Parathyroid adenoma (tissue), 2 donors: ENCODE results near the gene CDKL5.

Source experiments
- H2AFZ ChIP-seq: fragments of 300-600 bp; sonication (generic); one replicate; pipeline ENCODE4 v1.7.0; 2017; ENCODE audit warnings: antibody characterized with exemption, mild to moderate bottlenecking
- H3K27ac ChIP-seq: fragments of 300-600 bp; sonication (generic); one replicate; pipeline ENCODE4 v1.7.0; 2017
- H3K27me3 ChIP-seq: fragments of 300-600 bp; sonication (generic); one replicate; pipeline ENCODE4 v1.7.0; 2017; ENCODE audit warnings: low read length; ENCODE audit not compliant: control insufficient read depth, insufficient read depth
- H3K36me3 ChIP-seq: fragments of 300-600 bp; sonication (generic); one replicate; pipeline ENCODE4 v1.7.0; 2017; ENCODE audit warnings: low read length; ENCODE audit not compliant: control insufficient read depth, insufficient read depth
- H3K4me1 ChIP-seq: fragments of 300-600 bp; sonication (generic); one replicate; pipeline ENCODE4 v1.7.0; 2017; ENCODE audit warnings: control low read depth
- H3K4me2 ChIP-seq: fragments of 300-600 bp; sonication (generic); one replicate; pipeline ENCODE4 v1.7.0; 2017; ENCODE audit warnings: low read length
- H3K4me3 ChIP-seq: fragments of 300-600 bp; sonication (generic); one replicate; pipeline ENCODE4 v1.7.0; 2017; ENCODE audit warnings: low read depth, low read length
- H3K79me2 ChIP-seq: fragments of 300-600 bp; sonication (generic); one replicate; pipeline ENCODE4 v1.7.0; 2017; ENCODE audit warnings: control low read depth
- H3K9ac ChIP-seq: fragments of 300-600 bp; sonication (generic); one replicate; pipeline ENCODE4 v1.7.0; 2017; ENCODE audit warnings: mild to moderate bottlenecking
- H3K9me3 ChIP-seq: fragments of 300-600 bp; sonication (generic); one replicate; pipeline ENCODE4 v1.7.0; 2017; ENCODE audit warnings: low read length; ENCODE audit not compliant: control insufficient read depth
- TF ChIP-seq, protein P1 (sequence below): fragments of 300-600 bp; sonication (generic); IDR thresholded peaks from one replicate; pipeline ENCODE4 v1.7.0; 2017; ENCODE audit warnings: antibody characterized with exemption, mild to moderate bottlenecking
- donor health status: primary hyperparathyroidism.

The CDKL5 gene

DNA sequence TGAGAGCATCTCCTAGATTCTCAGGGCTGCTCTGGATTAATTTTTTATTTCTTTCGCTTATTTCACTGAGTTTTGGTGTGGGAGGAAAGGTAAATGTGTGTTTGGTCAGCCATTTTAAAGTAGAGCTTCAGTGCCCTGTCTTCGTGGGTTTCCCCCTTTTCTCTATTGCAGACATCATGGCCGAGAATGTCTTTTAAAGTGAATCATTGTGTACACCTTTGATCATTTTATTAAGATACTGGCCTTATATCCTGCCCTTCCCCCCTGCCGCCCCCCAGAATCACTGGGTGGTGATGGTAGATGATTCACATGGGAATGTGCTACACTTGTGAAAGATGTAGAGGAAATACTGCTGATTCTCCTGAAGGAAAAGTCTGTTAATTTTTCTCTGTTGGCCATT lies 23.8 kb downstream of the CDKL5 start:
- Histone ChIP-seq H3K4me1 (no peaks in the 10 kb centered on the region), H3K4me3 (no peak overlapping the region), H3K27ac (no peak overlapping the region), H3K9me3 (no peaks in the 10 kb centered on the region), H3K36me3 (no peaks in the 10 kb centered on the region), H3K9ac (no peak overlapping the region), H3K4me2 (no peak overlapping the region), H3K27me3 (no peaks in the 10 kb centered on the region), H3K79me2 (no peaks in the 10 kb centered on the region), H2AFZ (no peak overlapping the region)
- TF ChIP-seq, protein P1, sequence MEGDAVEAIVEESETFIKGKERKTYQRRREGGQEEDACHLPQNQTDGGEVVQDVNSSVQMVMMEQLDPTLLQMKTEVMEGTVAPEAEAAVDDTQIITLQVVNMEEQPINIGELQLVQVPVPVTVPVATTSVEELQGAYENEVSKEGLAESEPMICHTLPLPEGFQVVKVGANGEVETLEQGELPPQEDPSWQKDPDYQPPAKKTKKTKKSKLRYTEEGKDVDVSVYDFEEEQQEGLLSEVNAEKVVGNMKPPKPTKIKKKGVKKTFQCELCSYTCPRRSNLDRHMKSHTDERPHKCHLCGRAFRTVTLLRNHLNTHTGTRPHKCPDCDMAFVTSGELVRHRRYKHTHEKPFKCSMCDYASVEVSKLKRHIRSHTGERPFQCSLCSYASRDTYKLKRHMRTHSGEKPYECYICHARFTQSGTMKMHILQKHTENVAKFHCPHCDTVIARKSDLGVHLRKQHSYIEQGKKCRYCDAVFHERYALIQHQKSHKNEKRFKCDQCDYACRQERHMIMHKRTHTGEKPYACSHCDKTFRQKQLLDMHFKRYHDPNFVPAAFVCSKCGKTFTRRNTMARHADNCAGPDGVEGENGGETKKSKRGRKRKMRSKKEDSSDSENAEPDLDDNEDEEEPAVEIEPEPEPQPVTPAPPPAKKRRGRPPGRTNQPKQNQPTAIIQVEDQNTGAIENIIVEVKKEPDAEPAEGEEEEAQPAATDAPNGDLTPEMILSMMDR = no peak

DNA sequence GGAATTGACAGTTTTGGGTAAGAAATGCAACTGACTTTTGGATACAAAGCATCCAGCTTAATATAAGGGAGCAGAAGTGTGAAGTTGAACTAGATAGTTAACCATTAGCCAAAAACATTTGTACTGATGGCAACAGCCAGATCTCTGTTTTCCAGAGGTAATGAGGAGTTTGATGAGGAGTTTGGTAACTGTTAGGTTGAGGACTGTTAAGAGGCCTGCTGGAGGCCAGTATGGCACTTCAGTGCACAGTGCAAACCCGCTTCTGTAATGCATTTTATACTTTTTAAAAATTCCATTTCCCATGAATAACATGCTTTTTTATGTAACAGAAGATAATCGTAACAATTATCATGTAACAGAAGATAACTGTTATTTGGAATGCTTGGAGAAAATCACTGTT lies 30.0 kb downstream of the CDKL5 start:
- Histone ChIP-seq H3K4me1 (no peaks in the 10 kb centered on the region), H3K79me2 (no peaks in the 10 kb centered on the region), H3K4me2 (no peak overlapping the region), H3K27me3 (no peaks in the 10 kb centered on the region), H3K27ac (no peak overlapping the region), H3K9ac (no peak overlapping the region), H2AFZ (no peak overlapping the region), H3K36me3 (no peaks in the 10 kb centered on the region), H3K9me3 (no peaks in the 10 kb centered on the region), H3K4me3 (no peak overlapping the region)
- TF ChIP-seq, protein P1 = no peak

DNA sequence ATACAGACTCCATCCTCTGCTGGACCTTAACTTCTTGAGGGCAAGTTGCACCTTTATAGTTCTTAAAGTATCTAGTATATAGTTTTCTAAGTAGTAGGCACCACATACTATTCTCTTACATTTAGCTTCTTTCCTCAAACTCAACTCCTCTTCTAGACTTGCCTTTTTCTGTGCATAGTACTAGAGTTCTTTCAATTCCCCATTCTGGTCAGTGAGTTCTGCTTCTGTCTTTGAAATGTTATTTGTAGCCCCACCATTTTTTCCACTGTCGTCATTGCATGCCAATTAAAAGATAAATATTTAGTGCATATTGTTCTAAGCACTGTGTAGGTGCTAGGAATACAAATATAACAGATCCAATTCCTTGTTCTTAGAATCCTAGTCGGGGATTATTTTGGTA lies 31.6 kb downstream of the CDKL5 start:
- Histone ChIP-seq H3K27me3 (no peaks in the 10 kb centered on the region), H3K79me2 (no peaks in the 10 kb centered on the region), H3K36me3 (no peaks in the 10 kb centered on the region), H3K9ac (no peak overlapping the region), H3K4me1 (no peaks in the 10 kb centered on the region), H3K4me2 (no peak overlapping the region), H2AFZ (no peak overlapping the region), H3K9me3 (no peaks in the 10 kb centered on the region), H3K27ac (no peak overlapping the region), H3K4me3 (no peak overlapping the region)
- TF ChIP-seq, protein P1 = no peak

DNA sequence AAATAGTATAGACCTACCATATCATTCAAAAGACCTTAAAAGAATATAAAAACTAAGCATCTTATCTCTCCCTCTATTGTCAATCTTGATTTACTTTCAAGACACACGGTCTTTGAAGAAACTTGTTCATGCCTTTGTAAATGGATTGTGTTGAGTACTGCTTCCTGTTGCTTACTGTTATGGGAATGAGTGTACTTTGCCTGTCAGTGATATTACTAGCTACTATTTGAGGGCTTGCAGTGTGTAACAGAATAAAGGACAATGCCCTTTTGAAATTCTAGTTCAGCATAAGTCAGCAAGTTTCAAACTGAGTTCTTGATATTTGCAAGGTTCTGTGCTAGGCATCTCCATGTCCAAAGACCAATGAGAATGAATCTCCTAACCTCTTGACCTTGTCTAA lies 36.0 kb downstream of the CDKL5 start:
- Histone ChIP-seq H2AFZ (no peak overlapping the region), H3K9me3 (no peaks in the 10 kb centered on the region), H3K4me1 (no peaks in the 10 kb centered on the region), H3K79me2 (no peaks in the 10 kb centered on the region), H3K9ac (no peak overlapping the region), H3K4me2 (no peak overlapping the region), H3K36me3 (no peaks in the 10 kb centered on the region), H3K27ac (no peak overlapping the region), H3K4me3 (no peak overlapping the region), H3K27me3 (no peaks in the 10 kb centered on the region)
- TF ChIP-seq, protein P1 = no peak

DNA sequence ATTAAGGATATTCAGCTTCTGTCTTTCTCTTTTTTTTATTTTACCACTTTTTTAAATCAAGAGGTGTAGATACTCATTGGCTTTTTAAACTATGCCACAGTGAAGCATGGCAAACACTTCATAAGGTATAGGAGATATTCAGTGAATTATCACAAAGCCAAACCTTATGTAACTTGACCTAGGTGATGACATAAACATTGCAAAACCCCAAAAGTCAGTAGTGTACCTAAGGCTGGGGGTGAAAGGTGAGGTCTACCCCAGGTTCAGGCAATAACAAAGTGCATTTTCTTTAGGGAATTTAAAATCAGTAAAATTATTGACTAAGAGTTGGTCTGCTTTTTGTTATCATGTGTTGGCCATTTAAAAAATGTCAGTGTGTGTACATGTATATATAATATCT lies 39.1 kb downstream of the CDKL5 start:
- Histone ChIP-seq H2AFZ (no peak overlapping the region), H3K4me3 (no peak overlapping the region), H3K27me3 (no peaks in the 10 kb centered on the region), H3K36me3 (no peaks in the 10 kb centered on the region), H3K4me2 (no peak overlapping the region), H3K9me3 (no peaks in the 10 kb centered on the region), H3K4me1 (no peaks in the 10 kb centered on the region), H3K9ac (no peak overlapping the region), H3K27ac (no peak overlapping the region), H3K79me2 (no peaks in the 10 kb centered on the region)
- TF ChIP-seq, protein P1 = no peak
